AG10803 (cell line): ENCODE measurements around the gene SLC39A5.

ENCODE experiments used
- DNase-seq: peaks from one replicate; pipeline ENCODE4 v3.0.0; 2010; ENCODE audit warnings: low read depth
- H3K4me3 ChIP-seq: 2 replicates; pipeline ENCODE4 v1.5.1; 2011; ENCODE audit warnings: mild to moderate bottlenecking, low read length, control low read depth
- CTCF ChIP-seq: conservative IDR thresholded peaks from 2 replicates; pipeline ENCODE4 v1.5.1; 2011; ENCODE audit warnings: mild to moderate bottlenecking, low read length, control low read depth, inconsistent platforms

The SLC39A5 gene

DNA sequence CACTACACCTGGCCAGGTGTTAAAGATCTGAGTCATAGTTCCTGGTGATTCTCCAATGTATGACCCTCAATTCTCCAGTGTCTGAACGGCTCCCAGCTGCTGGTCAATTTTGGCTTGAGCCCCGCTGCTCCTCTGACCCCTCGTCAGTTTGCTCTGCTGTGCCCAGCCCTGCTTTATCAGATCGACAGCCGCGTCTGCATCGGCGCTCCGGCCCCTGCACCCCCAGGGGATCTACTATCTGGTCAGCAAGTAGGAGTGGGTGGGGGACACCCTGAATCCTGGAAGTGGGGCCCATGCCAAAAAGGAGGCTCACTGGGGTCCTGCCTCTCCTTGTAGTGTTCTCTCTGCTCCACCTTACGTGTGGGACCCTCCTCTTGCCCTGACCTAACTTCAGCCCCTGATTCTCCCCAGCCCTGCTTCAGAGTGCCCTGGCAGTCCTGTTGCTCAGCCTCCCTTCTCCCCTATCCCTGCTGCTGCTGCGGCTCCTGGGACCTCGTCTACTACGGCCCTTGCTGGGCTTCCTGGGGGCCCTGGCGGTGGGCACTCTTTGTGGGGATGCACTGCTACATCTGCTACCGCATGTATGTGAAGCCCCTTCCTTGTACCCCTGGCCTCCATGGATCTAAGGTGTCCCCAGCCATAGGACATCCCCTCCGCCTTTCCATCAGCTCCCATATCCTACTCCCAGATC lies 5.0 kb downstream of the SLC39A5 start:
- no peak overlapping the region for H3K4me3 ChIP-seq
- DNase-seq = no peak
- TF ChIP-seq CTCF = no peak

- no peak for TF ChIP-seq CTCF
- no peak overlapping the region for H3K4me3 ChIP-seq
- no peak for DNase-seq
These were observed 6.2 kb downstream of the SLC39A5 start for GRCh38 chr12:56236091-56236490.

GRCh38 chr12:56236985-56237384 lies 7.1 kb downstream of the SLC39A5 start:
- no peak for DNase-seq
- no peak overlapping the region for H3K4me3 ChIP-seq
- TF ChIP-seq CTCF = no peak

GRCh38 chr12:56237552-56237951 lies 7.7 kb downstream of the SLC39A5 start:
- TF ChIP-seq CTCF = no peak
- H3K4me3 ChIP-seq = no peak overlapping the region
- DNase-seq = no peak

- DNase-seq = no peak
- no peak for TF ChIP-seq CTCF
- H3K4me3 ChIP-seq = no peak overlapping the region
These were observed 11.8 kb downstream of the SLC39A5 start for GRCh38 chr12:56241424-56242303.

GRCh38 chr12:56242986-56243385 lies 13.1 kb downstream of the SLC39A5 start:
- TF ChIP-seq CTCF = no peak
- no peak overlapping the region for H3K4me3 ChIP-seq
- DNase-seq = no peak
